ENCODE measurements around the gene PROX1. TPM values are rescaled to one million over a fixed set of nuclear protein-coding genes. Genes with fewer than 3 reads are reported as not detected.

The PROX1 gene
- total RNA-seq, 1 experiment from 2014 or later, result 3.8 TPM

DNA sequence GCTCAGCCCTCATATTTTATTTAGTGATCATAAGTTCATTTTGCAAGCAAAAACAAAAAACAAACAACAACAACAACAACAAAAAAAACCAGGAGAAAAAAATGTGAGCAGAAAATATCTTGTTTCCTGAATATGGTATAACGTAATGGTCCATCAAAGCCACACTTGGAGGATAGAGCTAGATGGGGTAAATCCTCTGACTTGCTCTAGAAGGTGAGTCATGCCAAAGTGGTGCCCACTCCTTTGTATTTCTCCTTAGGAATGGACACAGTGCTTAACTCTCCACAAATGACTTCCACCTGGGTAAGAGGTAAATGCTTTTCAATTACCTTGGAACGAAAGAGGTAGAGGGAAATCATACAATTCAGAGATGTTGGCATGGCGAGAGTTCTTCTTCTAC lies 20.6 kb downstream of the PROX1 start:
- CTCF ChIA-PET, result interaction anchor here (0.6 to 1.4 kb wide), 2 partner anchors 115 to 128 kb away, joined by 4 read pairs; no protein-coding TSS in a partner anchor

DNA sequence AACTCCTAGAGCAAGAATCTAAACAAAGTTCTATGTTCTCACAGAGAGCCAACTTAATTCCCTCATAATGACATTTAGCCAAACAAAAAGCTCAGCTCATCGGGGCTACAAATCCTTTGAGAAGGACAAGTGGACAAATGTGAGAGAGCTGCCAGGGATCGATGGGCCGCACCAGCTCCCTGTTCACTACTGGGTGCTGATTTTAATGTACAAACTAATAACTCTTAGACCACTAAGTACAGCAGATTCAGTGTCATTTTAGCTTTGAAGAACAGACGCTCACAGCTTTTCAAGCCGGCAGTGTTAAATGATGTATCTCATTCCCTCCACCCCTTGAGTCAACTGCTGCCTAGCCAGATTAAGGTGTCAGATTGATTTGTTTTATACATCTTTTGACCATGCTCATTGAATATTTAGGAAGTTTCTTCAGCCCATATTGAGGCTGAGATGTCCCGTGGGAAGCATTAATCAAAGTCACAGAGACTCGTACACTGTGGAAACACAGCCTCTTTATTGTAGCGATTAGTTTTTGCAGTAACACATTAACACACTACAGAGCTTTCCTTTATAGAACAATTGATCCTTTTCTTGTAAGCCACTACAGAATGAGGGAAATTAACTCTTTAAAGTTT lies 21.1 kb downstream of the PROX1 start:
- POLR2A ChIA-PET, result interaction anchor here (1.0 kb wide), 1 partner anchor 13 kb away, joined by 3 read pairs; no protein-coding TSS in a partner anchor
- ATAC-seq (no peak), DNase-seq (ENCODE audit: low spot score) (no peak)
- peaks cover 2% of the 10 kb centered on the region; the same call in 1 of the 2 replicates for H3K4me1 Mint-ChIP-seq
- no peak overlapping the region for H3K27ac Mint-ChIP-seq
- CTCF ChIA-PET, result interaction anchor here (1.4 kb wide), 1 partner anchor 114 kb away, joined by 4 read pairs; no protein-coding TSS in a partner anchor
- H3K9me3 Mint-ChIP-seq, result no peaks in the 10 kb centered on the region
- TF ChIP-seq, protein P1, sequence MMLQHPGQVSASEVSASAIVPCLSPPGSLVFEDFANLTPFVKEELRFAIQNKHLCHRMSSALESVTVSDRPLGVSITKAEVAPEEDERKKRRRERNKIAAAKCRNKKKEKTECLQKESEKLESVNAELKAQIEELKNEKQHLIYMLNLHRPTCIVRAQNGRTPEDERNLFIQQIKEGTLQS (CRISPR knock-in tag; conservative IDR thresholded peaks at IDR 0.05), result no peak
- no peak for TF ChIP-seq NR2C2 (CRISPR knock-in tag; IDR thresholded peaks at IDR 0.05)
- TF ChIP-seq AR (CRISPR knock-in tag; IDR thresholded peaks at IDR 0.05), result no peak
- no peak for TF ChIP-seq IRF2 (CRISPR knock-in tag; IDR thresholded peaks at IDR 0.05; ENCODE audit: borderline replicate concordance, low read depth)
- no peak for TF ChIP-seq ZNF671 (CRISPR knock-in tag; IDR thresholded peaks at IDR 0.05)
- H3K4me3 Mint-ChIP-seq, result no peak overlapping the region
- H3K36me3 Mint-ChIP-seq, result no peaks in the 10 kb centered on the region
- H3K27me3 Mint-ChIP-seq (ENCODE audit: low read depth), result no peaks in the 10 kb centered on the region

More for the DNA sequence above, 20.6 kb downstream of the PROX1 start:
- H3K36me3 Mint-ChIP-seq, result no peaks in the 10 kb centered on the region
- no peak overlapping the region for H3K27ac Mint-ChIP-seq
- TF ChIP-seq SOX15 (CRISPR knock-in tag; IDR thresholded peaks at IDR 0.05) (no peak), EMX1 (CRISPR knock-in tag; IDR thresholded peaks at IDR 0.05) (no peak), ATF1 (CRISPR knock-in tag; IDR thresholded peaks at IDR 0.05) (no peak), IRF2 (CRISPR knock-in tag; IDR thresholded peaks at IDR 0.05; ENCODE audit: borderline replicate concordance, low read depth) (no peak), GABPB1 (CRISPR knock-in tag; IDR thresholded peaks at IDR 0.05) (no peak)
- TF ChIP-seq, protein P2, sequence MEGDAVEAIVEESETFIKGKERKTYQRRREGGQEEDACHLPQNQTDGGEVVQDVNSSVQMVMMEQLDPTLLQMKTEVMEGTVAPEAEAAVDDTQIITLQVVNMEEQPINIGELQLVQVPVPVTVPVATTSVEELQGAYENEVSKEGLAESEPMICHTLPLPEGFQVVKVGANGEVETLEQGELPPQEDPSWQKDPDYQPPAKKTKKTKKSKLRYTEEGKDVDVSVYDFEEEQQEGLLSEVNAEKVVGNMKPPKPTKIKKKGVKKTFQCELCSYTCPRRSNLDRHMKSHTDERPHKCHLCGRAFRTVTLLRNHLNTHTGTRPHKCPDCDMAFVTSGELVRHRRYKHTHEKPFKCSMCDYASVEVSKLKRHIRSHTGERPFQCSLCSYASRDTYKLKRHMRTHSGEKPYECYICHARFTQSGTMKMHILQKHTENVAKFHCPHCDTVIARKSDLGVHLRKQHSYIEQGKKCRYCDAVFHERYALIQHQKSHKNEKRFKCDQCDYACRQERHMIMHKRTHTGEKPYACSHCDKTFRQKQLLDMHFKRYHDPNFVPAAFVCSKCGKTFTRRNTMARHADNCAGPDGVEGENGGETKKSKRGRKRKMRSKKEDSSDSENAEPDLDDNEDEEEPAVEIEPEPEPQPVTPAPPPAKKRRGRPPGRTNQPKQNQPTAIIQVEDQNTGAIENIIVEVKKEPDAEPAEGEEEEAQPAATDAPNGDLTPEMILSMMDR (IDR thresholded peaks at IDR 0.05), result no peak
- POLR2A ChIA-PET, result interaction anchor here (1.0 kb wide), 1 partner anchor 12 kb away, joined by 3 read pairs; no protein-coding TSS in a partner anchor
- DNase-seq (ENCODE audit: low spot score) (no peak), ATAC-seq (no peak)
- peaks cover 2% of the 10 kb centered on the region; the same call in 1 of the 2 replicates for H3K4me1 Mint-ChIP-seq
- H3K9me3 Mint-ChIP-seq, result no peaks in the 10 kb centered on the region
- H3K27me3 Mint-ChIP-seq (ENCODE audit: low read depth), result no peaks in the 10 kb centered on the region
- no peak overlapping the region for H3K4me3 Mint-ChIP-seq

GRCh38 chr1:214009423-214010196 lies 21.8 kb downstream of the PROX1 start:
- no peaks in the 10 kb centered on the region for H3K27me3 Mint-ChIP-seq (ENCODE audit: low read depth)
- no peak overlapping the region for H3K27ac Mint-ChIP-seq
- CTCF ChIA-PET, result no interaction called here
- H3K36me3 Mint-ChIP-seq, result no peaks in the 10 kb centered on the region
- no peak for DNase-seq (ENCODE audit: low spot score)
- POLR2A ChIA-PET, result interaction anchor here (1.0 kb wide), 1 partner anchor 13 kb away, joined by 3 read pairs; no protein-coding TSS in a partner anchor
- no peaks in the 10 kb centered on the region for H3K9me3 Mint-ChIP-seq
- H3K4me3 Mint-ChIP-seq, result no peak overlapping the region
- H3K4me1 Mint-ChIP-seq, result peaks cover 3% of the 10 kb centered on the region
- no peak for ATAC-seq
- TF ChIP-seq, protein P3, sequence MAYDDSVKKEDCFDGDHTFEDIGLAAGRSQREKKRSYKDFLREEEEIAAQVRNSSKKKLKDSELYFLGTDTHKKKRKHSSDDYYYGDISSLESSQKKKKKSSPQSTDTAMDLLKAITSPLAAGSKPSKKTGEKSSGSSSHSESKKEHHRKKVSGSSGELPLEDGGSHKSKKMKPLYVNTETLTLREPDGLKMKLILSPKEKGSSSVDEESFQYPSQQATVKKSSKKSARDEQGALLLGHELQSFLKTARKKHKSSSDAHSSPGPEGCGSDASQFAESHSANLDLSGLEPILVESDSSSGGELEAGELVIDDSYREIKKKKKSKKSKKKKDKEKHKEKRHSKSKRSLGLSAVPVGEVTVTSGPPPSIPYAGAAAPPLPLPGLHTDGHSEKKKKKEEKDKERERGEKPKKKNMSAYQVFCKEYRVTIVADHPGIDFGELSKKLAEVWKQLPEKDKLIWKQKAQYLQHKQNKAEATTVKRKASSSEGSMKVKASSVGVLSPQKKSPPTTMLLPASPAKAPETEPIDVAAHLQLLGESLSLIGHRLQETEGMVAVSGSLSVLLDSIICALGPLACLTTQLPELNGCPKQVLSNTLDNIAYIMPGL (CRISPR knock-in tag; IDR thresholded peaks at IDR 0.05), result no peak
- no peak for TF ChIP-seq GABPB1 (CRISPR knock-in tag; IDR thresholded peaks at IDR 0.05)
- no peak for TF ChIP-seq E2F1 (CRISPR knock-in tag; IDR thresholded peaks at IDR 0.05)
- TF ChIP-seq ATF6 (CRISPR knock-in tag; IDR thresholded peaks at IDR 0.05), result no peak
- no peak for TF ChIP-seq SP1 (CRISPR knock-in tag; conservative IDR thresholded peaks at IDR 0.05)
- TF ChIP-seq NR3C1 (CRISPR knock-in tag; conservative IDR thresholded peaks at IDR 0.05; ENCODE audit: low read depth), result no peak

Measured in WTC11 (cell line).